Retinal pigment epithelial cell (primary cell): Measurements from ENCODE around the gene RENBP.
A peak's percentile ranks its signal among the peaks of the same experiment; 100 is the strongest.

ENCODE experiments used
- DNase-seq: peaks from one replicate; pipeline ENCODE4 v3.0.0-alpha.2; 2010; ENCODE audit warnings: low read depth
- H3K4me3 ChIP-seq: 2 replicates; pipeline ENCODE4 v1.5.1; 2011; ENCODE audit warnings: mild to moderate bottlenecking, low read length, control low read depth, moderate library complexity
- CTCF ChIP-seq: conservative IDR thresholded peaks from 2 replicates; pipeline ENCODE4 v1.5.1; 2011; ENCODE audit warnings: low read depth, low read length, control low read depth, inconsistent platforms

Gene RENBP

GRCh38 chrX:153954558-153955227, 10.2 kb upstream of the RENBP start:
- no peak for DNase-seq
- H3K4me3 ChIP-seq: no peak overlapping the region
- TF ChIP-seq CTCF: no peak

DNA sequence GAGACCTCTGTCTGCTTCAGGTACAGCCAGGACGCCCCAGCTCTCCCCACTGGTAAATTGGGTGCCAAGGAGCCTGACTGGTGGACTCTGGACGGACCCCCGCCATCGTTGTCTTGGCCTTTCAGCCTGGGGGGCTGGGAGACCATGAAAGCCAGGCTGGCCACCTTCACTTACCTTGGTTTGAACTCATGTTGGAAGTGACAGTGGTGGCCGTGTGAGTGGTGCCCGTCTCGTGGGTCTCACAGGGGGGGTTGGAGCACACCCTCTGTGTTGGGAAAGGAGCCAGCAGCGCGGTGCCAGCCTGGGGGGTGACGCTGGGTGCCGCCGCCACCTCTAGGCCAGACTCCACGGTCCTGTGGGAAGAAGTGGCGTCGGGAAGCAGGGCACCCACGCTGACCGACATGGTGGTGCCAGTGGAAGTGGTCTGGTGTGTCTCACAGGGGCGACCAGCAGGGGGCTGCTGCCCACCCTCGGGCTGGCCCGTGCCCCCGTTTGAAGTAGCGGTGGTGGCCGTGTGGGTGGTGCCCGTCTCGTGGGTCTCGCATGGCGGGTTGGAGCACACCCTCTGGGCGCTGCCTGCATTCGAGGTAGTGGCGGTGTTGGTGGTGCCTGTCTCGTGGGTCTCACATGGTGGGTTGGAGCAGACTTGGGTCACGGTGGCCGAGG, 9.6 kb upstream of the RENBP start:
- DNase-seq: no peak
- peak; percentile 7 for TF ChIP-seq CTCF
- no peak overlapping the region for H3K4me3 ChIP-seq

DNA sequence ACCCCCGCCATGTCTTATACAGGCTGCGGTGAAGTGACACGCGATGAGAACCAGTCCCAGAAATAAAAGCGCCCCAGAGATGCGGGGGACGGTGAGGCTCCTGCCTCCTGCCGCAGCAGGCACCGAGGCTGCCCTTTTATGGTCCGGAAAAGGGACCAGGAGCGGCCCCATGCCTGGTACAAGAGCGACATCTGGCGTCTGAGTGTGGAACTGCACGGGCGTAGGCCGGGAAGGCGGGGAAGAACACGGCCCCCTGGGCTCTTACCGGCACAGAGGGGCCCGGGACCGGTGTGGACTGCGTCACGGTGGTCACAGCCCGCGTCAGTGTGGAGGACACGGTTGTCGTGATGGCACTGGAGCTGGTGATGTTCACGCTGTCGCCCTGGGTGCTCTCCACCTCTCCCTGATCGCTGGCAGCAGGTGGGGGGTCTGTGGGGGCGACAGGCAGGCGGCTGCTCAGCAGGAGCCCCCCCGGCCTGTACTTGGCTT, 8.9 kb upstream of the RENBP start:
- no peak for DNase-seq
- H3K4me3 ChIP-seq: no peak overlapping the region
- peak; percentile 96 for TF ChIP-seq CTCF

DNA sequence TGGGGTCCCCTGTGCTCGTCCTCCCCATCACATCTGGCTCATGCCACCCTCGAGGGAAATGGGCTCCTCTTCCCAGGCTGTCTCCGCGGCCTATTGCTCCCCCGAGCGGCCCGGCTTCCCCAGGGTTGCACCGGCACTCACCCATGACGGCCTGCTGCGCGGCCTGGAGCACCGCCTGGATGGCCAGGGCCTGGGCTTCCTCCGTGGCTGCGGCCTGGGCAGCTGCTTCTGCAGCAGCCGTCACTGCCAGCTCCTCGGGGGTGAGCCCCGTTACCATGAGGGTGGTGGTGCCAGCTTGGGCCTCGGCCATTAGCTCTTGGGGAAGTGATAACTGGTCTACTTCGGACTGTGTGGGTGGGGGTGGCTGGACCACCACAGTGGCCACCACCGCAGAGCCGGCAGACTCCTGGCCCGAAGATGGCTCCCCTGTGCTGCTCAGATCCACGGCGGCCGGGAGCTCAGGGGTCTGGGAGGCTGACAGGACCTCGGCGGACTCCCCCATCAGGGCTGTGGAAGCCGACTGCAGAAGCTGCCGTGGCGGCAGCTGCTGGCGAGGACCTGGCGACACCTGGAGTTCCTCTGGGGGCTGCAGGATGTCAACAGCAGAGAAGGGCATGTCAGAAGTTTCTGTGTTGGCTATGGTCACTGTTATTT, 8.1 kb upstream of the RENBP start:
- no peak overlapping the region for H3K4me3 ChIP-seq
- DNase-seq: no peak
- no peak for TF ChIP-seq CTCF

DNA sequence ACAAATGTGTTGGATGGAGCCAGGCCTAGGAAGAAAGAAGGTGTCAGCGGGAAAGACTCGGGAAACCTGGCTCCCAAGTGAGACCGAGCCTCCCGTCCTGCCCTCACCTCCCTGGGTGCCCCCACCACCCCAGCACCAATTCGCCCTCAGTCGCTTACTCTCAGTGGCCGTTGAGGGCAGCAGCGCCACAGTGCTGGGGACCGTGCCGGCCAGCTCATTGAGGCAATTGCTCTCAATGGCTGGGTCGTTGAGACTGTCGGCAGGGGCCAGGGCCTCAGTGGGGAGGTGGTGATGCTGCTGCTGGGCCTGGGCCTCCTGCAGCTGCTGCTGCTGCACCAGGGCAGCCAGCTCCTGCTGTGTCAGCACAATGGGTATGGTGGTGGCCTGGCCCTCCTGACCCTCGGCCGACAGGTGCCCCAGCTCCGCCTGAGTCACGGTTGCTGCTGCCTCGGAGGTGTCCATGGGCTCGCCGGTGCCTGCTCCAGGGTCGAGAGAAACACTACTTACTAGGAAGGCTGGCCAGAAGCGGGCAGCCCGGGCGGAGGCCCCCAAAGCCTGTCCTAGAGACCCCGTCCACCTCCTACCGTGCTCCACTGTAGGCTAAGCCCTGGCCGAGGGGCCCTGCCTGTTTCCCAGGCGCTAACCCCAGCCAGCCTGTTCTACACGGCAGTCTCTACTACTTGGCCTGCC, 7.4 kb upstream of the RENBP start:
- no peak for TF ChIP-seq CTCF
- DNase-seq: no peak
- H3K4me3 ChIP-seq: no peak overlapping the region

GRCh38 chrX:153950127-153950526, 5.7 kb upstream of the RENBP start:
- TF ChIP-seq CTCF: no peak
- H3K4me3 ChIP-seq: no peak overlapping the region
- no peak for DNase-seq
